Measurements from ENCODE around the gene HNF4A. TPM values are rescaled to one million over a fixed set of nuclear protein-coding genes. Genes with fewer than 3 reads are reported as not detected.
A peak's percentile ranks its signal among the peaks of the same experiment; 100 is the strongest.
"Not testable (repeated sequence)": the region's sequence is repeated elsewhere in the genome, so short reads cannot be mapped to it uniquely, and the experiment has no call there.

Gene HNF4A
- total RNA-seq, 1 experiment from 2014 or later: not detected

- DNase-seq (ENCODE audit: low read depth): no peak
Measured at GRCh38 chr20:44468044-44468782, 112.7 kb downstream of the HNF4A start.

- no peak for DNase-seq (ENCODE audit: low read depth)
Measured at GRCh38 chr20:44470327-44470726, 114.8 kb downstream of the HNF4A start.

- DNase-seq (ENCODE audit: low read depth): no peak
Measured at GRCh38 chr20:44471481-44471882, 116.0 kb downstream of the HNF4A start.

DNA sequence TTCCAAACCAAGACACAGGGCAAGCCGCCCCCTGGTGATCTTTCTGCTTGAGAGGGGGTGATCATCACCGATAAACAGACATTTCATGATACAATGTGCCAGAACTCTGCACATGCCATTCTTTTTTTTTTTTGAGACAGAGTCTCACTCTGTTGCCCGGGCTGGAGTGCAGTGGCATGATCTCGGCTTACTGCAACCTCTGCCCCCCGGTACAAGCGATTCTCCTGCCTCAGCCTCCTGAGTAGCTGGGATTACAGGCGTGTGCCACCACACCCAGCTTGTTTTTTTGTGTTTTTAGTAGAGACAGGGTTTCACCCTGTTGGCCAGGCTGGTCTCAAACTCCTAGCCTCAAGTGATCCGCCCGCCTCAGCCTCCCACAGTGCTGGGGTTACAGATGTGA is 116.8 kb downstream of the HNF4A start:
- not testable (repeated sequence) for DNase-seq (ENCODE audit: low read depth)

GRCh38 chr20:44475372-44475693 is 119.8 kb downstream of the HNF4A start:
- no peak for DNase-seq (ENCODE audit: low read depth)

DNA sequence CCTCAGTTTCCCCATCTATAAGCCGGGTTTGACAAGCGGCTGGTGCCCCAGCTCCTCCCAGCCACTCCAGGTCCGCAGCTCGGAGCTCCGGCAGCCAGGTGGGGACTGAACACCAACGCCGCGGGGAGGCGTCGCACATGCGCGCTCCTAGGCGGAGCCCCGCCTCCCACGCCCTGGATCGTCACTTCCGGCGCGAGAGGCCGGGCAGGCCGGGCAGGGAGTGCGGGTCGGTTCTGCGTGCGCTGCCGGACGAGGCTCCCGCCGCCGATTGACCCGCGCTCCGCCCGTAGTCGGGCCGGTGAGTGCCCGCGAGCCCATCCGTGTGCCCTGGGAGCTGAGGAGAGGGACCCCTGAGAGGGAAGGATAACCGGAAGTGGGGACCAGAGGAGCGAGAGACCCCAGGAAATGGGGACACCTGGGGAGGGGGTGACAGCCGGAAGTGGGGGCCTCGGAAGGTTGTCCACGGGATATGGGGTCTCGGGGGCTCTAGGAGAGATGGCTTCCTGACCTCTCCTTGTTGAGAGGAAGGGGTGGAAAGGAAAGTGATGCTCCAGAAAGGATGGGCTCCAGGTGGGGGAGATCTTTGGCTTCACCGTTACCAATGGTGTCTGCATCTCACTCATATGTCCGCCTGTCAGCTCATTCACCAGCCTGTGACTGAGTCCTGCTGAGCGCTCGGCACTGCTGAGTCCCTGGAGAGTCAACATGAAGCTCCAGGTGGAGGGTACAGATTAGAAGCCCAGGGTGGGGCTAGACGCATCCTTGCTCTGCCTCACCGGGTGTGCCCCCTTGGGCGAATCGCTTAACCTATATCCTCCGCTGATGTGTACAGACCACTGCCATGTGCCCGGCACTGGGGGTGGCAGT is 120.4 kb downstream of the HNF4A start, which contains the start of gene TTPAL:
TTPAL (plus strand) TSS at position 181 of the 867 bp plus-strand sequence. CDS start 4,126 bp downstream, outside the sequence.
- peak; percentile 92 for DNase-seq (ENCODE audit: low read depth)

DNA sequence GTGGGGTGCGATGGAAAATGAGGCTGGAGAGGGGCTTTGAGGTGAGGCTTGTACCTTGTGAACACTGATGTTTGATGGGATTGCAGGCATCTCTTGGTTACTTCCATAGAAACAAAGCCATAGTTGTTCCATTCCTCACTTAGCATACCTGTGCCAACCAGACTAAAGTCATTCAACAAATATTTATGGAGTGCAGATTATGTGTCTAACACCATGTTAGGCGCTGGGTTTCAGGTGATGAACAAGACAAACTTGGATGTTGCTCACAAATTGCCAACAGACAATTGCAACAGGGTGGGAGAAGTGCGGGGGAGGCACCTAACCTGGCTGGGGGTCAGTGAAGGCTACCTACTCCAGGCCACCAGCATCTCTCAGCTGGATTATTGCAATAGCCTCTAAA is 121.7 kb downstream of the HNF4A start:
- DNase-seq (ENCODE audit: low read depth): no peak

GRCh38 chr20:44478206-44478605 is 122.7 kb downstream of the HNF4A start:
- DNase-seq (ENCODE audit: low read depth): no peak

DNA sequence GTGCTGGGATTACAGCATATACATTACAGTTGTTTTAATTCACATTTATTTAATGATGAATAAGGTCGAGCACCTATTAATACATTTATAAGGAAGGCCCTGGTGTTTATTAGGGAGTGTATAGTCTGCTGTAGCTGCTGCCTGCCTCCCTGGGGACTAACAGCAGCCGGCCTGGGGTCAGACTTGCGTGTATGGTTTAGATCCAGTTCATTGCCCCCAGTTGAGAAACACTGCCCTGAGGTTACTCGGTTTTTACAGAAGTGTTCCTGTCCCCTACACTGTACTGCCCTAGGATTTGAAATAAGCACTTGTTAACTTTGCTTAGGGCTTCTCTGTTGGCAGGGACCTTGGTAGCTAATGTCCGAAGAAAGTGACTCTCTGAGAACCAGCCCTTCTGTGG is 124.1 kb downstream of the HNF4A start:
- DNase-seq (ENCODE audit: low read depth): no peak

GRCh38 chr20:44480097-44480496 is 124.6 kb downstream of the HNF4A start:
- DNase-seq (ENCODE audit: low read depth): no peak

DNA sequence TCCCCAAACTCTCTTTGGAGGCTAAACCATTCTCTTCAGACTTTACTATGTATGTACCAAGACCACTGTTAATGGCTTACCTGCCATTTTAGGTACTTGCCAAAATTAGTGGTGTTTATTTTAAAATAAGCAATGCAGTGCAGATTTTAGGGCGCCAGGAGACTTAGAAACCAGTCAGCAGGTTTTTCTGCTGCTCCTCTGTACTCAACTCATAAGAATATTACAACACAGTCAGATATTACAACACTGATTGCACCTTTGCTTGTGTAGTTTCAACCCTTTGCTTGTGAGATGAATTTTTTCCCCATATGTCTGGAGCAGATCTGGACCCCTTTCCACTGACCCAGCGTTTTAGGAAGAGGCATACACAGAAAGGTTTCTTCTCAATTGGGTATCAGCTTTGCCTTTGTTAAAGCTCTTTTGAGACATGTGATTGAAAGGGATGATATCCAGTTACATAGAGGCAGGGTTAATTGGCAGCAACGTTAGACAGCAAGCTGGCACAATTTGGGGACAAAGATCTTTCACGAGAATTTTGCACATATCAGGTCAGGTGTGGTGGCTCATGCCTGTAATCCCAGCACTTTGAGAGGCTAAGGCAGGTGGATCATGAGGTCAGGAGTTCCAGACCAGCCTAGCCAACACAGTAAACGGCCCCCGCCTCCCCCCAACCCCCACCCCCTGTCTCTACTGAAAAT is 126.4 kb downstream of the HNF4A start:
- no peak for DNase-seq (ENCODE audit: low read depth)

- no peak for DNase-seq (ENCODE audit: low read depth)
Measured at GRCh38 chr20:44483112-44483511, 127.6 kb downstream of the HNF4A start.

Other genes with a start within 250 kb of the HNF4A start
- gene JPH2, start 168.5 kb upstream of the HNF4A start, total RNA-seq (2014; rRNA removed; shearing (Covaris generic)): 1.5 and 2.1 TPM in 2 replicates
- gene OSER1, start 144.9 kb upstream of the HNF4A start, total RNA-seq (2014; rRNA removed; shearing (Covaris generic)): 47.1 and 49.1 TPM in 2 replicates
- gene GDAP1L1, start 108.4 kb upstream of the HNF4A start, total RNA-seq (2014; rRNA removed; shearing (Covaris generic)): 0.29 TPM in 1 of 2 replicates, not detected in the other
- gene FITM2, start 44.5 kb upstream of the HNF4A start, total RNA-seq (2014; rRNA removed; shearing (Covaris generic)): 6.6 and 7.4 TPM in 2 replicates
- gene R3HDML, start 18.7 kb upstream of the HNF4A start, total RNA-seq (2014; rRNA removed; shearing (Covaris generic)): not detected in 2 replicates
- 5.4 and 6.1 TPM in 2 replicates for gene TTPAL, start 120.2 kb downstream of the HNF4A start, total RNA-seq (2014; rRNA removed; shearing (Covaris generic))
- 24.5 and 32.1 TPM in 2 replicates for gene SERINC3, start 166.4 kb downstream of the HNF4A start, total RNA-seq (2014; rRNA removed; shearing (Covaris generic))
- 51.8 and 54.6 TPM in 2 replicates for gene PKIG, start 226.9 kb downstream of the HNF4A start, total RNA-seq (2014; rRNA removed; shearing (Covaris generic))

All from Daoy (cell line).